ENCODE measurements around the gene ABI3BP.
"Not testable (repeated sequence)": the region's sequence is repeated elsewhere in the genome, so short reads cannot be mapped to it uniquely, and the experiment has no call there.

The ABI3BP gene

DNA sequence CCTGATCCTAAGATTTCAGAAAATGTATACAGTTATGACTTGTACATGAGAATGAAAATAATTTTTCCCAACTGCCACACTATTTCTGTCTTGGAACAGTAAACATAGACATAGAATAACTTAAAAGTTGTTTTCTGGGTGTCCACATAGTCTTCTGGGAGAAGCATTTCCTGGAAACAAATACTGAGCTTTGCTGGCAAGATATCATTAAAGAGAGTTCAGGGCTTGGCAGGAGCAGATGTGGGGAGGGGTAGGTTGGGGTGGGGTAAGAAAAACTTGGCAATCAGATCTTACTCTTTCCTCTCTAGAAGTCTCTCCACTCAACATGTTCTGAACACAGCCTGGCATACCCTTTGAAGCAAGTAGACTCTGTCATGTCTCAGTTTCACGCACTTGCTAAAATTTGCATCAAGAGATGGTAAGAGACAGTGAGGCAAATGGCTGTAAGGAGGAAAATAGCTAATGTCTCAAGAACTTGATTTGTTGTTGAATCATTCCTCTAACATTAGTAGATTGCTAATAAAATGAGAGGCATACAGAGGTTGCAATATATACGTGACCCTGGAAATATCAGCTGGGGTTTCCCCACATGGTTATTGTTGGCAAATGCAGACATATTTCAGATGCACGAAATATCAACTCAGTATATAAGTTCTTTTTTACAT is 27.3 kb upstream of the ABI3BP start:
- Histone ChIP-seq H2AFZ (ENCODE audit: low read length, unreplicated experiment) (no peak overlapping the region), H3K4me3 (ENCODE audit: low read depth, low read length) (no peak overlapping the region), H3K36me3 (ENCODE audit: insufficient read depth, low read length) (0 out of 2 replicates have a peak, but pooled peaks cover 3% of the 10 kb centered on the region), H3K4me1 (ENCODE audit: control insufficient read depth, insufficient read depth, low read length, unreplicated experiment) (peaks cover 32% of the 10 kb centered on the region), H3K79me2 (ENCODE audit: control insufficient read depth, insufficient read depth, low read length, unreplicated experiment) (no peaks in the 10 kb centered on the region), H3K27me3 (ENCODE audit: insufficient read depth, low read length) (no peaks in the 10 kb centered on the region), H3K27ac (ENCODE audit: low read depth, low read length) (peak overlapping the region; percentile 71)

DNA sequence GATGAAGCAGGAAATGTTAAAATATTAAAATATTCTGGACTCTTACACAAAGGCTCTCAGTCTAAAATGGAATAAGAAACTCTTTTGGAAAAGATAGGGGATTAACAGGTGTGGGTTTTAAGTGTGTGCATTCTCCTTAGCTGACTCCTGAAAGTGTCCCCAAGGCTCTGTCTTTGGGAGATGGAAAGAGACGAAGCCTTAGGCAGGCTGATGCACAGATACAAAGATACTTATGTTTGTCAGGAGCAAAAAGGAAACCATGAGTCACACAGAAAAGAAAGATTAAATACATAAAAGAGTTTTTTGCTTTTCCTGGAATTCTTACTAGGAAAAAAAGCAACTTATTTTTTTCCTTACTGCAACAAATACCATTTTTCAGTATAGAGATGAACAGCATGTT is 23.8 kb upstream of the ABI3BP start:
- no peak overlapping the region for H3K27ac ChIP-seq (ENCODE audit: low read depth, low read length)
- peaks cover 32% of the 10 kb centered on the region for H3K4me1 ChIP-seq (ENCODE audit: control insufficient read depth, insufficient read depth, low read length, unreplicated experiment)
- no peaks in the 10 kb centered on the region; the same call in 1 of the 2 replicates for H3K36me3 ChIP-seq (ENCODE audit: insufficient read depth, low read length)
- H3K4me3 ChIP-seq (ENCODE audit: low read depth, low read length): peak overlapping the region; percentile 2; the same call in 1 of the 2 replicates
- H3K27me3 ChIP-seq (ENCODE audit: insufficient read depth, low read length): no peaks in the 10 kb centered on the region
- peak overlapping the region; percentile 97 for H2AFZ ChIP-seq (ENCODE audit: low read length, unreplicated experiment)
- no peaks in the 10 kb centered on the region for H3K79me2 ChIP-seq (ENCODE audit: control insufficient read depth, insufficient read depth, low read length, unreplicated experiment)

DNA sequence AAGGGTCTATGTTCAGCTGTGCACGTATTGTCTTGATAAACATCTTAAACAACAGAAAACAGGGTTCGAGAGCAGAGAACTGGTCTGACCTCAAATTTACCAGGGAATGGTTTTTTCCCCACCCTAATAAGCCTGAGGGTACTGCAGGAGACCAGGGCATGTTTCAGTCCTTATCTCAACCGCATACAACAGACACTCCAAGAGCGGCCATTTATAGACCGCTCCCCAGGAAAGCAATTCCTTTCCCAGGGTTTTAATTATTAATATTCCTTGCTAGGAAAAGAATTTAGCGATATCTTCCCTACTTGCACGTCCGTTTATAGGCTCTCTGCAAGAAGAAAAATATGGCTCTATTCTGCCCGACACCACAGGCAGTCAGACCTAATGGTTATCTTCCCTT is 19.1 kb upstream of the ABI3BP start:
- H3K4me3 ChIP-seq (ENCODE audit: low read depth, low read length); H3K79me2 ChIP-seq (ENCODE audit: control insufficient read depth, insufficient read depth, low read length, unreplicated experiment); H3K27me3 ChIP-seq (ENCODE audit: insufficient read depth, low read length); H2AFZ ChIP-seq (ENCODE audit: low read length, unreplicated experiment); H3K27ac ChIP-seq (ENCODE audit: low read depth, low read length); H3K36me3 ChIP-seq (ENCODE audit: insufficient read depth, low read length): not testable (repeated sequence)
- H3K4me1 ChIP-seq (ENCODE audit: control insufficient read depth, insufficient read depth, low read length, unreplicated experiment): peaks cover 23% of the 10 kb centered on the region

DNA sequence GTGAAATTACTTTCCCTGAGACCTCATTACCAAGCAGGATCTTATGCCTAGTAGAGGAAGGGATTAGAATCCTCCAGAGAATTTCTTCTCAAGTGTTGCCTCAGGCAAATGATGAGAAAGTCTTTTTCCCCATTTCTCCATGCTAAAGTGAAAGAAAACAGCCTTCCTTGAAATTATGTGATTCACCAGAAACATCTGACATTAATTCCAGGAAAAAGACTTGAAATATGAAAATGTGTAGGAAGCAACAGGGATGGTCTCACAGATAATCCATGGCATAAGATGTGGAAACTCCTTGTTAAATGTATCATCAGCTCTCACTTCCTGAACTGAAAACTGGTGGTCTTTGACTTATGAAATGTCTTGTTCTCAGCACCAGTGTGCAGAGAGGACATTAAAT is 17.9 kb upstream of the ABI3BP start:
- peaks cover 18% of the 10 kb centered on the region for H3K4me1 ChIP-seq (ENCODE audit: control insufficient read depth, insufficient read depth, low read length, unreplicated experiment)
- H3K27ac ChIP-seq (ENCODE audit: low read depth, low read length): peak overlapping the region; percentile 73
- H3K79me2 ChIP-seq (ENCODE audit: control insufficient read depth, insufficient read depth, low read length, unreplicated experiment): no peaks in the 10 kb centered on the region

DNA sequence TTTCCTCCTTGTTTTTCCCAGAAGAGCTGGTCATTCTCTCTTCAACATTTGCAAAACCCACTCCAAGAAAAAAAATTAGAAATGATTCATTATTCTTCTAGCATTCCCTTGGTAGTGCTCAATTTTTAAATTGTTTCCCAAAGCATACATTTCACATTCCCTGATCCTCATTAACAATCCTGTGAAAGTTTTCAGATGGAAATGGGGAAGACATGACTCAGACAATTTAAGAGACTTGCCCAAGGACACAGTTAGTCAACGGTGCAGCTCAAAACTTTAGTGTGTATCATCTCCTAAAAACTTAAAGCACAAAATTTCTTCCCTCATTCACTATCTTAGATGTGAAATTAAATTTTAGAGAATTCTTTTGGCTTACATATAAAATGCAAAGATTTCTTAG is 17.1 kb upstream of the ABI3BP start:
- Histone ChIP-seq H2AFZ (ENCODE audit: low read length, unreplicated experiment) (peak overlapping the region; percentile 29), H3K79me2 (ENCODE audit: control insufficient read depth, insufficient read depth, low read length, unreplicated experiment) (no peaks in the 10 kb centered on the region), H3K27me3 (ENCODE audit: insufficient read depth, low read length) (no peaks in the 10 kb centered on the region), H3K27ac (ENCODE audit: low read depth, low read length) (peak overlapping the region; percentile 73), H3K4me1 (ENCODE audit: control insufficient read depth, insufficient read depth, low read length, unreplicated experiment) (peaks cover 18% of the 10 kb centered on the region), H3K36me3 (ENCODE audit: insufficient read depth, low read length) (no peaks in the 10 kb centered on the region; the same call in 1 of the 2 replicates), H3K4me3 (ENCODE audit: low read depth, low read length) (no peak overlapping the region)

More for the DNA sequence above, 17.9 kb upstream of the ABI3BP start:
- Histone ChIP-seq H3K36me3 (ENCODE audit: insufficient read depth, low read length) (no peaks in the 10 kb centered on the region; the same call in 1 of the 2 replicates), H2AFZ (ENCODE audit: low read length, unreplicated experiment) (no peak overlapping the region), H3K4me3 (ENCODE audit: low read depth, low read length) (no peak overlapping the region), H3K27me3 (ENCODE audit: insufficient read depth, low read length) (no peaks in the 10 kb centered on the region)

DNA sequence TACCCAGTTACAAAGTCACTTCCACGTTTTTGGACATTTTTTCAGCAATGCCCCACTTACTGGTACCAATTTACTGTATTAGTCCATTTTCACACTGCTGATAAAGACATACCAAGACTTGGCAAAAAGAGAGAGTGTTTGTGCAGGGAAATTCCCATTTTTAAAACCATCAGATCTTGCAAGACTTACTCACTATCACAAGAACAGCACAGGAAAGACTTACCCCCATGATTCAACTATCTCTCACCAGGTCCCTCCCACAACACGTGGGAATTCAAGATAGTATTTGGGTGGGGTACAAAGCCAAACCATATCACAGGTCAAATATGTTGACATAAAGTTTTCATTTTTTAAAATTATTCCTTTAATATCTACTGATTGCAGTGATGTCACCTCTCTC is 16.2 kb upstream of the ABI3BP start:
- Histone ChIP-seq H3K4me1 (ENCODE audit: control insufficient read depth, insufficient read depth, low read length, unreplicated experiment) (peaks cover 18% of the 10 kb centered on the region), H3K36me3 (ENCODE audit: insufficient read depth, low read length) (no peaks in the 10 kb centered on the region; the same call in 1 of the 2 replicates), H3K27ac (ENCODE audit: low read depth, low read length) (peak overlapping the region; percentile 73), H3K79me2 (ENCODE audit: control insufficient read depth, insufficient read depth, low read length, unreplicated experiment) (no peaks in the 10 kb centered on the region), H2AFZ (ENCODE audit: low read length, unreplicated experiment) (peak overlapping the region; percentile 29), H3K4me3 (ENCODE audit: low read depth, low read length) (peak overlapping the region; percentile 33; the same call in 1 of the 2 replicates), H3K27me3 (ENCODE audit: insufficient read depth, low read length) (no peaks in the 10 kb centered on the region)

DNA sequence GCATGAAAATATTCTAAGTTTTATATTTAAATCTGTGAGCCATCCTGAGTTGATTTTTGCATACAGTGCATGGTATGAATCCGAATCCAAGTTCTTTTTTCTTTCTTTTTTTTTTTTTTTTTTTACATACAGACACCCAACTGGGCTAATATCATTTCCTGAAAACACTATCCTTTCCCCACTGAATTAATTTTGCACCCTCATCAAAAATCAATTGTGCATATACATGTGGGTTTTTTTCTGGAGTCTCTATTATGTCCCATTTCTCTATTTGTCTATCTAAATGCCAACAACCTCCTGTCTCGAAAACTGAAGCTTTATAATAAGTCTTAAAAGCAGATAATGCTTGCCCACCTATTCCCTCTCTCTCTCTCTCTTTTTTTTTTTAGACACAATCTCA is 5.9 kb upstream of the ABI3BP start:
- Histone ChIP-seq H3K79me2 (ENCODE audit: control insufficient read depth, insufficient read depth, low read length, unreplicated experiment) (no peaks in the 10 kb centered on the region), H3K27ac (ENCODE audit: low read depth, low read length) (no peak overlapping the region), H3K36me3 (ENCODE audit: insufficient read depth, low read length) (no peaks in the 10 kb centered on the region), H3K4me3 (ENCODE audit: low read depth, low read length) (no peak overlapping the region), H3K27me3 (ENCODE audit: insufficient read depth, low read length) (no peaks in the 10 kb centered on the region), H2AFZ (ENCODE audit: low read length, unreplicated experiment) (no peak overlapping the region), H3K4me1 (ENCODE audit: control insufficient read depth, insufficient read depth, low read length, unreplicated experiment) (no peaks in the 10 kb centered on the region)

DNA sequence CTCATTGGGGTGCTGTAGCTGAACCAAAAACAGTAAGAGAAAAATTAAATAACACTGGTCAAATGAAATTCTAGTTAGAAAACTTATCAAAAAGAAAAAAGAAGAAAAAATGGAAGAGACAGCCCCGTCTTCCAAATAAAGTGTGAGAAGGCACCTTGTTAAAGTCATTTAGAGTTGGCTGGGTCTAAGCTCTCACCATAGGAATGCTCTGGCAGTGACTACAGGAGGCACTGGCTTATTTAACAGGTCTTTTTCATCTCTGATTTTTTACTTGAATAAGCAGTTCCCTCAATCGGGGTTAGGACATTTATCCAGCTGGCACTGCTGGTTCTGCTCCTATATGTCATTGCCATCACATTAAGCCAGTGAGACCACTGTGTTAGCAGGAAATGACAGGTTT is 1.6 kb upstream of the ABI3BP start:
- H2AFZ ChIP-seq (ENCODE audit: low read length, unreplicated experiment): peak overlapping the region; percentile 3
- no peak overlapping the region for H3K4me3 ChIP-seq (ENCODE audit: low read depth, low read length)
- peaks cover 4% of the 10 kb centered on the region for H3K4me1 ChIP-seq (ENCODE audit: control insufficient read depth, insufficient read depth, low read length, unreplicated experiment)
- H3K36me3 ChIP-seq (ENCODE audit: insufficient read depth, low read length): no peaks in the 10 kb centered on the region
- no peaks in the 10 kb centered on the region for H3K27me3 ChIP-seq (ENCODE audit: insufficient read depth, low read length)
- H3K27ac ChIP-seq (ENCODE audit: low read depth, low read length): no peak overlapping the region
- peaks cover 17% of the 10 kb centered on the region for H3K79me2 ChIP-seq (ENCODE audit: control insufficient read depth, insufficient read depth, low read length, unreplicated experiment)

DNA sequence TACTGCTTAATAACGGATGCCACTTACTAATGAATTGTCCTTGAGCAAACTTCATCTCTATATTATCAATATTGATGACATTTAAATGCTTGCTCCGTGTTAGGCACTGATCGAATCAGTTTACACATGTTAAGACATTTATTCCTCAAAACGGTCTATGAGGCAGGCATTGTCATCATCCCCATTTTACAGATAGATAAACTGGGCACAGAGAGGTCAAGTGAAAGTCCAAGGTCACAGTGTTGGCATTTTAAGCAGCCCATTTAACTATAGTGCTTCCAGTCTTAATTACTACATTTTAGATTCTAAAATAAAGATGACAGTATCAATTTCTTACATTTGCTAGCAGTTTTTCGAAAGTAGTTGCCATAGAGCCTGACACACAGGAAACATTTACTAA is 966 bp upstream of the ABI3BP start:
- no peak overlapping the region for H3K4me3 ChIP-seq (ENCODE audit: low read depth, low read length)
- peaks cover 21% of the 10 kb centered on the region for H3K79me2 ChIP-seq (ENCODE audit: control insufficient read depth, insufficient read depth, low read length, unreplicated experiment)
- H3K36me3 ChIP-seq (ENCODE audit: insufficient read depth, low read length): no peaks in the 10 kb centered on the region
- H3K27me3 ChIP-seq (ENCODE audit: insufficient read depth, low read length): no peaks in the 10 kb centered on the region
- peak overlapping the region; percentile 3 for H2AFZ ChIP-seq (ENCODE audit: low read length, unreplicated experiment)
- H3K27ac ChIP-seq (ENCODE audit: low read depth, low read length): no peak overlapping the region
- peaks cover 6% of the 10 kb centered on the region for H3K4me1 ChIP-seq (ENCODE audit: control insufficient read depth, insufficient read depth, low read length, unreplicated experiment)

DNA sequence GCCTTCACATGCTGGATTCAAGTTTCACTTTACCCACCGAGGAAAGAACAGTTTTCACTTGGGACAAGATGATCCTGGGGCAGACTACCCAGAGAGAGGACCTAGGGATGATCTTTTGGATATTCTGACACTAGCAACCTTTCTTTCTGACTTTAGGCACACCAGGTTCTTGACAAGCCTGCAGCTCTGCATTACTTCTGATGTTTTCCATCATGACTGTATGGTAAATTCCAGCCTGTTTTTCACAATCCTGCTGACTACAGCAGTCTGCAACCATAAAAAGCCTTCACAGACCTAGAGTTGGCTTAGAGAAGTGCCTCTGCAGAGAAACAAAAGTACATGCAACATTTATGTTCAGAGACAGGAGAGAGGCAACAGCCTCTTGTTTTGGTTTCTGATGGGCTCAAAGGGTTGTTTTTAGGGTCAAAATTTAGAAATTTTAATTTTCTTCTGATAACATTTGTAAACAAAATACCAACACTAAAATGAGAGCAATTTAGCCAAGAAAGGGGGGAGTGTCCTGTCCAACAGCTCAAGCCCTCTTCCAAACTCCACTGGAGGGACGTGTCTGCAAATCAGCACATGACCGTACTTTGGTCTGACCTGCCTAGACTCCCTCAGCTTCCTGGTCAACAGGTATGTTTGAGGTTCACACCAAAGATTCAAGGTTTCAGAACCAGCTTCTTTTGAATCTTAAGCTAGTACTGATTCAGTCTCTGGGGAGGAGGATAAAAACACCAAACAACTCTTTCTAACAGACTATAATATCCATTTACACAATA is 799 bp downstream of the ABI3BP start:
- H3K27ac ChIP-seq (ENCODE audit: low read depth, low read length): peak overlapping the region; percentile 60
- H3K4me3 ChIP-seq (ENCODE audit: low read depth, low read length): peak overlapping the region; percentile 83
- peaks cover 6% of the 10 kb centered on the region for H3K4me1 ChIP-seq (ENCODE audit: control insufficient read depth, insufficient read depth, low read length, unreplicated experiment)
- H3K36me3 ChIP-seq (ENCODE audit: insufficient read depth, low read length): no peaks in the 10 kb centered on the region
- no peaks in the 10 kb centered on the region for H3K27me3 ChIP-seq (ENCODE audit: insufficient read depth, low read length)
- peaks cover 21% of the 10 kb centered on the region for H3K79me2 ChIP-seq (ENCODE audit: control insufficient read depth, insufficient read depth, low read length, unreplicated experiment)
- peak overlapping the region; percentile 62 for H2AFZ ChIP-seq (ENCODE audit: low read length, unreplicated experiment)

DNA sequence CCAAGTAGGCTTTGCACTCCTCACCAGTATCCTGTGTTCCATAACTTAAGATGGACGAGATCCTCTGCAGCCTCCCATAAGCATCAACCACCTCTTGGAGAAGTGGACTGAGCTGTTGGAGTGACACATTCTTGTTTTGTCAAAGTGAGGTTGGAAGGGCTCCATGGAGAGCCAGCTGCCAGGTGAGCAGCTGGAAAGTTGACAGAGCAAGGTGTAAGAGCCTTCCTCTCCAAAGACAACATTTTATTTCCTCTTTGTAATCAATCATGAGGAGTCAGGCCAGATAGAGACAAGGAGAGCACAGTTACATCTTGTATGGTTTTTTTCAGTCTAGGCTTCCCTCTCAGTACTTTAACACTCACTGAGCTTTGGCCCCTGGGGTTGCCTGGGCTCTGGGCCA is 5.1 kb downstream of the ABI3BP start:
- no peak overlapping the region for H3K27ac ChIP-seq (ENCODE audit: low read depth, low read length)
- no peaks in the 10 kb centered on the region for H3K27me3 ChIP-seq (ENCODE audit: insufficient read depth, low read length)
- H3K36me3 ChIP-seq (ENCODE audit: insufficient read depth, low read length): no peaks in the 10 kb centered on the region
- peaks cover 15% of the 10 kb centered on the region for H3K4me1 ChIP-seq (ENCODE audit: control insufficient read depth, insufficient read depth, low read length, unreplicated experiment)
- peaks cover 21% of the 10 kb centered on the region for H3K79me2 ChIP-seq (ENCODE audit: control insufficient read depth, insufficient read depth, low read length, unreplicated experiment)
- no peak overlapping the region for H3K4me3 ChIP-seq (ENCODE audit: low read depth, low read length)
- no peak overlapping the region for H2AFZ ChIP-seq (ENCODE audit: low read length, unreplicated experiment)
